GM19467 (cell line): ENCODE results near the gene GPC3.

ENCODE experiments used
- ATAC-seq: cut with Tn5 transposase; IDR thresholded peaks from one replicate; pipeline ENCODE4 v1.9.1; 2021; ENCODE audit warnings: mild to moderate bottlenecking, moderate library complexity; ENCODE audit not compliant: unreplicated experiment

Gene GPC3

GRCh38 chrX:133971586-133971985, 13.8 kb downstream of the GPC3 start:
- no peak for ATAC-seq

GRCh38 chrX:133970076-133970475, 15.3 kb downstream of the GPC3 start:
- no peak for ATAC-seq

- ATAC-seq: no peak
Observed at GRCh38 chrX:133969191-133969590, 16.2 kb downstream of the GPC3 start.

- no peak for ATAC-seq
Observed at GRCh38 chrX:133968109-133968508, 17.3 kb downstream of the GPC3 start.

- no peak for ATAC-seq
Observed at GRCh38 chrX:133966199-133966598, 19.2 kb downstream of the GPC3 start.

- ATAC-seq: no peak
Observed at GRCh38 chrX:133965321-133965720, 20.1 kb downstream of the GPC3 start.

- ATAC-seq: no peak
Observed at GRCh38 chrX:133961046-133961445, 24.3 kb downstream of the GPC3 start.

- no peak for ATAC-seq
Observed at GRCh38 chrX:133959972-133960371, 25.4 kb downstream of the GPC3 start.

GRCh38 chrX:133958997-133959688, 26.3 kb downstream of the GPC3 start:
- no peak for ATAC-seq

GRCh38 chrX:133956570-133957340, 28.6 kb downstream of the GPC3 start:
- no peak for ATAC-seq

- ATAC-seq: no peak
Observed at GRCh38 chrX:133953785-133954355, 31.5 kb downstream of the GPC3 start.

- no peak for ATAC-seq
Observed at GRCh38 chrX:133953078-133953477, 32.3 kb downstream of the GPC3 start.

- no peak for ATAC-seq
Observed at GRCh38 chrX:133951098-133951497, 34.3 kb downstream of the GPC3 start.

GRCh38 chrX:133950214-133950613, 35.2 kb downstream of the GPC3 start:
- no peak for ATAC-seq

GRCh38 chrX:133948895-133949294, 36.5 kb downstream of the GPC3 start:
- ATAC-seq: no peak

GRCh38 chrX:133947996-133948395, 37.4 kb downstream of the GPC3 start:
- ATAC-seq: no peak

- no peak for ATAC-seq
Observed at GRCh38 chrX:133947022-133947421, 38.4 kb downstream of the GPC3 start.

- no peak for ATAC-seq
Observed at GRCh38 chrX:133943507-133943906, 41.9 kb downstream of the GPC3 start.

GRCh38 chrX:133939655-133940302, 45.6 kb downstream of the GPC3 start:
- no peak for ATAC-seq

- no peak for ATAC-seq
Observed at GRCh38 chrX:133938530-133938929, 46.9 kb downstream of the GPC3 start.

GRCh38 chrX:133937022-133937421, 48.4 kb downstream of the GPC3 start:
- no peak for ATAC-seq

GRCh38 chrX:133935076-133935475, 50.3 kb downstream of the GPC3 start:
- ATAC-seq: no peak
